ENCODE measurements around the gene PLIN5.
A peak's percentile ranks its signal among the peaks of the same experiment; 100 is the strongest.

The PLIN5 gene

GRCh38 chr19:4534836-4535658 is at the start of gene PLIN5:
Gene PLIN5 (minus strand): TSS chr19:4535224. CDS start chr19:4534074, 1,150 bp downstream.
- DNase-seq (ENCODE audit: low read depth): peak; percentile 65

- no peak for DNase-seq (ENCODE audit: low read depth)
Observed at GRCh38 chr19:4583961-4584669, 49.1 kb upstream of the PLIN5 start.

- peak; percentile 38 for DNase-seq (ENCODE audit: low read depth)
Observed at GRCh38 chr19:4582980-4583842, 48.2 kb upstream of the PLIN5 start.

GRCh38 chr19:4581666-4582553 is 46.9 kb upstream of the PLIN5 start:
- peak; percentile 37 for DNase-seq (ENCODE audit: low read depth)

GRCh38 chr19:4580961-4581665 is 46.1 kb upstream of the PLIN5 start:
- DNase-seq (ENCODE audit: low read depth): no peak

GRCh38 chr19:4580021-4580901 is 45.2 kb upstream of the PLIN5 start:
- no peak for DNase-seq (ENCODE audit: low read depth)

GRCh38 chr19:4579389-4579788 is 44.4 kb upstream of the PLIN5 start:
- DNase-seq (ENCODE audit: low read depth): no peak

GRCh38 chr19:4578552-4579248 is 43.7 kb upstream of the PLIN5 start:
- no peak for DNase-seq (ENCODE audit: low read depth)

GRCh38 chr19:4577020-4577782 is 42.2 kb upstream of the PLIN5 start:
- DNase-seq (ENCODE audit: low read depth): peak; percentile 50

- DNase-seq (ENCODE audit: low read depth): peak; percentile 76
Observed at GRCh38 chr19:4576016-4576933, 41.3 kb upstream of the PLIN5 start.

- peak; percentile 97 for DNase-seq (ENCODE audit: low read depth)
Observed at GRCh38 chr19:4575267-4576015, 40.4 kb upstream of the PLIN5 start.

GRCh38 chr19:4573682-4574081 is 38.7 kb upstream of the PLIN5 start:
- no peak for DNase-seq (ENCODE audit: low read depth)

- DNase-seq (ENCODE audit: low read depth): no peak
Observed at GRCh38 chr19:4571305-4571917, 36.4 kb upstream of the PLIN5 start.

- DNase-seq (ENCODE audit: low read depth): no peak
Observed at GRCh38 chr19:4570916-4571304, 35.9 kb upstream of the PLIN5 start.

- DNase-seq (ENCODE audit: low read depth): no peak
Observed at GRCh38 chr19:4570402-4570801, 35.4 kb upstream of the PLIN5 start.

GRCh38 chr19:4568886-4569285 is 33.9 kb upstream of the PLIN5 start:
- DNase-seq (ENCODE audit: low read depth): no peak
